ENCODE data around the gene TMEM161A.

TMEM161A gene

DNA sequence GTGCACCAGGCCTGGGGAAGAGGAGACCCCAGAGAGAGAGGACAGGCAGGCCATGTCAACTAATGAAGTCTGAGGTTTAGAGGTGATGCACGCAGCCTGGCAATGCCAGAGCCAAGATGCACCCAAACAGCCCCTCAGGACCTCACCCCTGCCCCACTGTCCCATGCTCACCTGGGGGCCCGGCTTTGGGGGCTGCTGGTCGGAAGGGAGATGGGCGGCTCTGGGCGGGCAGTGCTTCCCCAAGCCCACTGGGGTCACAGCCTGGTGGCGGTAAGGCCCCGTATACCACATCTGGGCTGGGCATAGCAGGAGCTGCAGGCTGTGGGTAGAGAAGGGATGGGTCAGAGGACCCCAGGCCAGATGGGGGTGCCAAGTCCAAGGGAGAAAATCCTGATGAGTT is 8.6 kb upstream of the TMEM161A start:
- no peak overlapping the region for H3K4me3 ChIP-seq (ENCODE audit: control insufficient read depth, low read depth, low read length)
- DNase-seq (ENCODE audit: low read depth) = no peak
- TF ChIP-seq, protein P1, sequence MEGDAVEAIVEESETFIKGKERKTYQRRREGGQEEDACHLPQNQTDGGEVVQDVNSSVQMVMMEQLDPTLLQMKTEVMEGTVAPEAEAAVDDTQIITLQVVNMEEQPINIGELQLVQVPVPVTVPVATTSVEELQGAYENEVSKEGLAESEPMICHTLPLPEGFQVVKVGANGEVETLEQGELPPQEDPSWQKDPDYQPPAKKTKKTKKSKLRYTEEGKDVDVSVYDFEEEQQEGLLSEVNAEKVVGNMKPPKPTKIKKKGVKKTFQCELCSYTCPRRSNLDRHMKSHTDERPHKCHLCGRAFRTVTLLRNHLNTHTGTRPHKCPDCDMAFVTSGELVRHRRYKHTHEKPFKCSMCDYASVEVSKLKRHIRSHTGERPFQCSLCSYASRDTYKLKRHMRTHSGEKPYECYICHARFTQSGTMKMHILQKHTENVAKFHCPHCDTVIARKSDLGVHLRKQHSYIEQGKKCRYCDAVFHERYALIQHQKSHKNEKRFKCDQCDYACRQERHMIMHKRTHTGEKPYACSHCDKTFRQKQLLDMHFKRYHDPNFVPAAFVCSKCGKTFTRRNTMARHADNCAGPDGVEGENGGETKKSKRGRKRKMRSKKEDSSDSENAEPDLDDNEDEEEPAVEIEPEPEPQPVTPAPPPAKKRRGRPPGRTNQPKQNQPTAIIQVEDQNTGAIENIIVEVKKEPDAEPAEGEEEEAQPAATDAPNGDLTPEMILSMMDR (conservative IDR thresholded peaks at IDR 0.05; ENCODE audit: control insufficient read depth, insufficient read depth, low read depth, low read length) = no peak

DNA sequence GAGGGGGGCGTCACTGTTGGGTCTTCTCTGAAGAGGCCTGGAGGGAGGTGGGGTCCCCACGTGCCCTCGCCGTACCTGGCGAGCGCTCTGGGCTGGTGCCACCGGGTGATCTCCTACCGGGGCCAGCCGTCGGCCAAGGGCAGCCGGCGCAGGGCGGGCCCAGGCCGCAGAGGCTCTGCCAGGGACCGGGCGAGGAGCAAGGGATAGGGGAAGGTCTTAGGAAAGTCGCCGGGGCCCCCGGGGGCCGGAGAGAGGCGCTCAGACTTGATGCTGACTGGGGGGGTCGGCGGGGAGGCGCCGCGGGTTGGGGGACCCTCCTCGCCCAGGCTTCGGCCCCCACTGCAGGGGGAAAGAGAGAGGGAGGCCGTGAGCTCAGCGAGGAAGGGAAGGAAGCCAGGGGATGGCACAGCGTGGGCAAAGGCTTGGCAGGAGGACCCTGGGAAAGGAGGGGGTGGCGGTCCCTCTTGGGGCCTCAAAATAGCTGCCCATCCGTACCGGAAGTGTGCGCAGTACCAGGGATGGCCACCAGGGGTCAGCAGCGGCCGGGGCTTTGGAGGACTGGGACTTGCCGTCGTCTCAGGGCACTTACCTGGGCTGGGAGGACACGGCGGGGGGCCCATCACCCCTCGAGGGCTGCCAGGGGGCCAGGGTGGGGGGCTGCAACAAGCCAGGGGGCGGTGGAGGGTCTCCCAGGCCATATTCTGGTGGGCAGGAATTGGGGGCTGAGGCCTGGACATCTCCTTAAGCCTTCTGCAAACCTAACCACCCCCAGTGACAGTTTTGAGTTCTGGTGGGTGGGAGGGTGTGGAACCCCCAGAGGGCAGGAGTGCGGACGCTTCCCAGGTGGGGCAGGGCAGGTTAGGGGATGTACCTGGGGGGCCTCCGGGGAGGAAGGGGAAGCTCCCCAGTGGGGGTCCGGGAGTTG is 7.7 kb upstream of the TMEM161A start:
- DNase-seq (ENCODE audit: low read depth) = peak; percentile 52
- TF ChIP-seq, protein P1 (conservative IDR thresholded peaks at IDR 0.05; ENCODE audit: control insufficient read depth, insufficient read depth, low read depth, low read length) = peak; percentile 84
- no peak overlapping the region for H3K4me3 ChIP-seq (ENCODE audit: control insufficient read depth, low read depth, low read length)

DNA sequence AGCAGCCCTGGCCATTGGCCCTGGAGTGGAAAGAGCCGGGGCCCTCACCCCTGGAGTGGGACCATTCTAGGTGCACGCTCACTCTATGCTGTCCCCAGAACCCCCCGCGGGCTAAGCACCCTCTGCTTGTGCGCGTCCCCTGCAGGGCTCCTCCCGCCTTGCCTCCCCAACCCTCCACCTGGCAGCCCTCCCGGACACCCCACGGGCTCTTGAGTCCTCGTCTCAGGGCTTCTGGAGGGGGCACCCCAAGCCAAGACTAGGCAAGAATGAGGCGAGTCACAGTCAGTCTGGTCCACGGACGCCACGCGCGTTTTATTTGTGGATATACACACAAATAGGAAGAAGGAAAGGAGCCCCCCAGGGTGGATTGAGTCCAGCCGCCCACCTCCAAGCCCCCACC is 7.0 kb upstream of the TMEM161A start:
- no peak overlapping the region for H3K4me3 ChIP-seq (ENCODE audit: control insufficient read depth, low read depth, low read length)

DNA sequence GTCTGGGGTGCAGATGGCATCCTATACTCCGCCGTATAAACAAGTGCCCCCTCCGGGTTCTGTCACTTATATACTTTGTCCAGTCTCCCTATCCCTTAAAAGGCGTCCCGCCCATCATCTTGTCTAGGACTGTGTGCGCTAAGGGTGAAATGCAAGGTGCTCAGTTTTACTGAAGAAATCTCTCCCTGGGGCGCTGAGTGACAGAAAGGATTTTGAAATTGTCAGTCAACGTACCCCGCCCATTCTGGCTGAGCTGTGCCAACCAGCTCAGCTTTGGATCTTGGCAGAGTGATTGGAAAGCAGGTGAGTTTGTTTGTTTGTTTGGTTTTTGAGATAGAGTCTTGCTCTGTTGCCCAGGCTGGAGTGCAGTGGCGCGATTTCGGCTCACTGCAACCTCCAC is 4.1 kb upstream of the TMEM161A start:
- no peak overlapping the region for H3K4me3 ChIP-seq (ENCODE audit: control insufficient read depth, low read depth, low read length)
- no peak for DNase-seq (ENCODE audit: low read depth)
- TF ChIP-seq, protein P1 (conservative IDR thresholded peaks at IDR 0.05; ENCODE audit: control insufficient read depth, insufficient read depth, low read depth, low read length) = no peak

More for the DNA sequence above, 7.0 kb upstream of the TMEM161A start:
- DNase-seq (ENCODE audit: low read depth) = no peak
- TF ChIP-seq, protein P1 (conservative IDR thresholded peaks at IDR 0.05; ENCODE audit: control insufficient read depth, insufficient read depth, low read depth, low read length) = no peak

DNA sequence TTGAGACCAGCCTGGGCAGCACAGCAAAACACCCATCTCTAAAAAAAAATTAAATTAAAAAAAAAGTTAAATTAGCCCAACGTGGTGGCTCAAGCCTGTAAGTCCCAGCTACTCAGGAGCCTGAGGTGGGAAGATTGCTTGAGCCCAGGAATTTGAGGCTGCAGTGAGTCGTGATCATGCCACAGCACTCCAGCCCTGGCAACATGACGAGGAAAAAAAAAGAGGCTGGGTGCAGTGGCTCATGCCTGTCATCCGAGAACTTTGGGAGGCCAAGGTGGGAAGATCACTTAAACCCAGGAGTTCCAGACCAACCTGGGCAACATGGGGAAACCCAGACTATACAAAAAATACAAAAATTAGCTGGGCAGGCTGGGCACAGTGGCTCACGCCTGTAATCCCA is 2.2 kb upstream of the TMEM161A start:
- no peak overlapping the region for H3K4me3 ChIP-seq (ENCODE audit: control insufficient read depth, low read depth, low read length)
- no peak for DNase-seq (ENCODE audit: low read depth)
- TF ChIP-seq, protein P1 (conservative IDR thresholded peaks at IDR 0.05; ENCODE audit: control insufficient read depth, insufficient read depth, low read depth, low read length) = no peak

DNA sequence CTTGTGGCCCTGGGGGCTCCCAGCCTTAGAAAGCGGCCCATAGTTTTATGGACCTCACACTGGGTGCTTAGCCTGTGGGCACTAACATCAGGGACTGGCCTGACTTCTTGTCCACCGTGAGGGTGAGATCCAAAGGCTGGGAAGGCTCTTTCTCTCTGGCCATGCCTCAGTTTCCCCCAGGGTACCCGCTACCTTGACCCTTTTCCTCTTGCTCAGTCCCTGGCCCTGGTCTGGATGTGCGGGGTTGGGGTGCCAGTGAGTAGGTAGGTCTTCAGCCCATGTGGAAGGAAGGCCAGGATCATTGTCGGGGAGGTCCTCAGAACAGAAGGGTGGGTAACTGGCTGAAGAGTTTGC is 1.6 kb upstream of the TMEM161A start:
- no peak for DNase-seq (ENCODE audit: low read depth)
- H3K4me3 ChIP-seq (ENCODE audit: control insufficient read depth, low read depth, low read length) = no peak overlapping the region
- TF ChIP-seq, protein P1 (conservative IDR thresholded peaks at IDR 0.05; ENCODE audit: control insufficient read depth, insufficient read depth, low read depth, low read length) = no peak

Data from fibroblast of mammary gland (primary cell).